Choroid plexus epithelial cell (primary cell): ENCODE results near the gene PCBP3.

ENCODE experiments used
- DNase-seq: peaks from one replicate; pipeline ENCODE4 v3.0.0-alpha.2; 2010; ENCODE audit warnings: low read depth
- H3K4me3 ChIP-seq: 2 replicates; pipeline ENCODE4 v1.5.1; 2011; ENCODE audit warnings: low read depth, mild to moderate bottlenecking, control low read depth, low read length, moderate library complexity
- TF ChIP-seq, protein P1 (sequence below): conservative IDR thresholded peaks from 2 replicates; pipeline ENCODE4 v1.5.1; 2011; ENCODE audit warnings: low read depth, mild to moderate bottlenecking, control low read depth, inconsistent platforms, low read length, moderate library complexity

PCBP3 gene

DNA sequence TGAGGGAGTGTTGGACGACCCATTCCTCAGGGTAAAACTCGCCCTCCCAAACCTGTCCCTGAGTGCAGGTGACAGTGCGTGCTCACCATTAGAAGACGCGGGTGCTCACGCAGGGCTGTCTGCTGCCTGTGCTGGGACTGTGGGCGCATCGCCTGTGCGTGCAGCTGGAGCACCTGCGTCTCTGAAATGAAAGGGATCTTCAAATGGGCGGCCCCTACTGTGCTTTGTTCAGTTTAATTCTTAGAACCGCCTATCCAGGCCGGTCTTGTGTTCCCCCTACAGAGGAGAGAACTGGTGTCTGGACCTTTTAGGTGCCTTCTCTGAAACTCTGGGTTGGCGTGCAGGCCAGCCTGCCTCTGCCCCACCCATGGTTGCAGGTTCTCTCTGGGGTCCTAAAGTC is 125.8 kb downstream of the PCBP3 start:
- no peak for DNase-seq
- no peak overlapping the region for H3K4me3 ChIP-seq
- TF ChIP-seq, protein P1, sequence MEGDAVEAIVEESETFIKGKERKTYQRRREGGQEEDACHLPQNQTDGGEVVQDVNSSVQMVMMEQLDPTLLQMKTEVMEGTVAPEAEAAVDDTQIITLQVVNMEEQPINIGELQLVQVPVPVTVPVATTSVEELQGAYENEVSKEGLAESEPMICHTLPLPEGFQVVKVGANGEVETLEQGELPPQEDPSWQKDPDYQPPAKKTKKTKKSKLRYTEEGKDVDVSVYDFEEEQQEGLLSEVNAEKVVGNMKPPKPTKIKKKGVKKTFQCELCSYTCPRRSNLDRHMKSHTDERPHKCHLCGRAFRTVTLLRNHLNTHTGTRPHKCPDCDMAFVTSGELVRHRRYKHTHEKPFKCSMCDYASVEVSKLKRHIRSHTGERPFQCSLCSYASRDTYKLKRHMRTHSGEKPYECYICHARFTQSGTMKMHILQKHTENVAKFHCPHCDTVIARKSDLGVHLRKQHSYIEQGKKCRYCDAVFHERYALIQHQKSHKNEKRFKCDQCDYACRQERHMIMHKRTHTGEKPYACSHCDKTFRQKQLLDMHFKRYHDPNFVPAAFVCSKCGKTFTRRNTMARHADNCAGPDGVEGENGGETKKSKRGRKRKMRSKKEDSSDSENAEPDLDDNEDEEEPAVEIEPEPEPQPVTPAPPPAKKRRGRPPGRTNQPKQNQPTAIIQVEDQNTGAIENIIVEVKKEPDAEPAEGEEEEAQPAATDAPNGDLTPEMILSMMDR = no peak

DNA sequence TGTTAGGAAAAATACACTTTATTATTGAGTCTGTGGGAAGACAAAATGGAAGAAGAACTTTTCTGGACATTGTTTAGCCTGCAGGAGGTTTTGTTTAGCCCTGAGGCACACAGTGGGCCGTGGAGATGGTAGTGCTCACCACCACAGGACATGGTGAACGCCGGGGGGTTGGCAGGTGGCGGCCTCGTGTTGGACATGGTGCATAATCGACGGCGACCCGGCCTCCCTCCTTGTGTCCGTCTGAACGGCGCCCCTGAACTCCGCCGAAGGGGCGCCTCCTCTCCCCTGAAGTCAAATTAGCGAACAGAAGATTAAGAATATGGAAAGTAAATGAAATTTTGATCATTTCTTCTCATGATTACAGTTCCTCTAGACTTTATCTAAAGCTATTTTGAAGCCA is 126.4 kb downstream of the PCBP3 start:
- no peak overlapping the region for H3K4me3 ChIP-seq
- TF ChIP-seq, protein P1 = no peak
- DNase-seq = no peak

GRCh38 chr21:45772180-45772579 is 128.7 kb downstream of the PCBP3 start:
- DNase-seq = no peak
- H3K4me3 ChIP-seq = no peak overlapping the region
- TF ChIP-seq, protein P1 = no peak

DNA sequence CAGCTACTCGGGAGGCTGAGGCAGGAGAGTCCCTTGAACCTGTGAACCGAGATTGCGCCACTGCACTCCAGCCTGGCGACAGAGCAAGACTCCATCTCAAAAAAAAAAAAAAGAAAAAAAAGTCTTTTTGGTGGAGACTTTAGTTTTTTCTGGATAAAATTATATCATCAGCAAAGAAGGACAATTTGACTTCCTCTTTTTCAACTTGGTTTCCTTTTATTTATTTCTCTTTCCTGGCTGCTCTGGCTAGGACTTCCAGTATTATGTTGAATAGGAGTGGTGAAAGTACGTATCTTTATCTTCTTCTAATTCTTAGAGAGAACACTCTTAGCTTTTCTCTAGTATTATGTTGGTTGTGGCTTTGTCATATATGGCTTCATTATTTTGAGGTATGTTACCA is 130.8 kb downstream of the PCBP3 start:
- H3K4me3 ChIP-seq = no peak overlapping the region
- DNase-seq = no peak
- TF ChIP-seq, protein P1 = no peak

DNA sequence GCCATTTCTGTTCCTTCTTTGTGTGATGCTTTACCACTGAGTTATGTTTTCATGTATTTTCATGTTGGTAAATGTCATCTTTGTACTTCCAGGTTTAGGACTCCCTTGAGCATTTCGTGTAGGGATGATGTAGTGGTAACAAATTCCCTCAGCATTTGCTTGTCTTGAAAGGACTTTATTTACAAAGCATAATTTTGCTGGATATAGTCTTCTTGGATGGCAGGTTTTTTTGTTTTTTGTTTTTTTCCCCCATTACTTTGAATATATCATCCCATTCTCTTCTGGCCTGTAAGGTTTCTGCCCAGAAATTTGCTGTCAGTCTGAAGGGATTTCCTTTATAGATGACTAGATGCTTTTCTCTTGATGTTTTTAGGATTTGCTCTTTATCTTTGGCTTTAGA is 133.4 kb downstream of the PCBP3 start:
- no peak overlapping the region for H3K4me3 ChIP-seq
- TF ChIP-seq, protein P1 = no peak
- DNase-seq = no peak

DNA sequence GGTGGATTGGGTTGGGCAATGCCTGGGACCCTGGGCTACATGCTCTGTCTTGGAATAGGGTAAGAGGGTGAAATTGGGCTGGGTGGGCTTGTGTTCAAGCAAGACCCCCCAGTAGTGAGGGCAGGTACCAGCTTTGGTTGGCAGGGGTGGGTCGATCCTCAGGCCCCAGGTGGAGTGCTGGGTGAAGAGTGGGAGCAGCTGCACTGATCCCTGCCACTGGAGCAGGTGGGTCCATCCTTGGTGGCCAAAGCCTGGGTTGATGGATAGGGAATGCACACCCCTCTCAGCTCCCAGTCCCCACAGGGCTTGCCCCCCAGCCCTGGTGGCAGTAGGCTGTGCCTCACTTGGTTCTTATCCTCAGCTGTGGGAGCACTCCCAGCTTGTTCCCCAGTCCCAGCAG is 135.2 kb downstream of the PCBP3 start:
- DNase-seq = no peak
- TF ChIP-seq, protein P1 = no peak
- H3K4me3 ChIP-seq = no peak overlapping the region

DNA sequence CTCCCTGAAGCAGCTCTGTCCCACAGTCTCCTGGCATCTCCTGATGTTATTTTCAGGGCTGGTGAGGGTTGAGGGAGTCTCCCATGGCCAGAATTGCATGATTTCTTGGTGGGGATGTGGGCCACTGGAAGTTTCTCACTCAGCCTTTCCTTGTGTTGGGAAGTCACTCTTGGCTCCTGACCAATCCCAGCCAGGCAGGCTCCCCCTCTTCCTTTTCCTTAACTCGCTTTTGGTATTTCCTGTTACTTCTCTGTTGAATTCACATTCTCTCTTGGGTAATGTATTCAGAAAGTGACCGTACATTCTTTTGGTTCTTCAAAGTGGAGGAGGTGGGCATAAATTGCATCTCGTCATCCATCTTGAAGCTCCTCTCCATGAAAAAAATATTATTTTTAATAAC is 135.7 kb downstream of the PCBP3 start:
- no peak overlapping the region for H3K4me3 ChIP-seq
- no peak for DNase-seq
- TF ChIP-seq, protein P1 = no peak
